ENCODE results near the gene COG5.
"Not testable (repeated sequence)": the region's sequence is repeated elsewhere in the genome, so short reads cannot be mapped to it uniquely, and the experiment has no call there.

The COG5 gene

GRCh38 chr7:107172276-107173032 is 391.3 kb downstream of the COG5 start:
- DNase-seq: no peak

DNA sequence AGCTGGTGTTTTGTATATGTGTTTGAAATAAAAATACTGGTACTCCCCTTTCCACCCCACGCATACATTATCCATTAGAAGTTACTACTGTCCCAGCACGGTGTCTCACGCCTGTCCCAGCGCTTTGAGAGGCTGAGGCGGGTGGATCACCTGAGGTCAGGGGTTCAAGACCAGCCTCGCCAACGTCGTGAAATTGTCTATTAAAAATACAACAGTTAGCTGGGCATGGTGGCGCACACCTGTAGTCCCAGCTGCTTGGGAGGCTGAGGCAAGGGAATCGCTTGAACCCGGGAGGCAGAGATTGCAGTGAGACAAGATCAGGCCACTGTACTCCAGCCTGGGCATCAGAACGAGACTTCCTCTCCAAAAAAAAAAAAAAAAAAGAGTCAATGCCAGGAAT is 392.2 kb downstream of the COG5 start:
- DNase-seq: no peak

GRCh38 chr7:107170051-107170915 is 393.4 kb downstream of the COG5 start:
- no peak for DNase-seq

DNA sequence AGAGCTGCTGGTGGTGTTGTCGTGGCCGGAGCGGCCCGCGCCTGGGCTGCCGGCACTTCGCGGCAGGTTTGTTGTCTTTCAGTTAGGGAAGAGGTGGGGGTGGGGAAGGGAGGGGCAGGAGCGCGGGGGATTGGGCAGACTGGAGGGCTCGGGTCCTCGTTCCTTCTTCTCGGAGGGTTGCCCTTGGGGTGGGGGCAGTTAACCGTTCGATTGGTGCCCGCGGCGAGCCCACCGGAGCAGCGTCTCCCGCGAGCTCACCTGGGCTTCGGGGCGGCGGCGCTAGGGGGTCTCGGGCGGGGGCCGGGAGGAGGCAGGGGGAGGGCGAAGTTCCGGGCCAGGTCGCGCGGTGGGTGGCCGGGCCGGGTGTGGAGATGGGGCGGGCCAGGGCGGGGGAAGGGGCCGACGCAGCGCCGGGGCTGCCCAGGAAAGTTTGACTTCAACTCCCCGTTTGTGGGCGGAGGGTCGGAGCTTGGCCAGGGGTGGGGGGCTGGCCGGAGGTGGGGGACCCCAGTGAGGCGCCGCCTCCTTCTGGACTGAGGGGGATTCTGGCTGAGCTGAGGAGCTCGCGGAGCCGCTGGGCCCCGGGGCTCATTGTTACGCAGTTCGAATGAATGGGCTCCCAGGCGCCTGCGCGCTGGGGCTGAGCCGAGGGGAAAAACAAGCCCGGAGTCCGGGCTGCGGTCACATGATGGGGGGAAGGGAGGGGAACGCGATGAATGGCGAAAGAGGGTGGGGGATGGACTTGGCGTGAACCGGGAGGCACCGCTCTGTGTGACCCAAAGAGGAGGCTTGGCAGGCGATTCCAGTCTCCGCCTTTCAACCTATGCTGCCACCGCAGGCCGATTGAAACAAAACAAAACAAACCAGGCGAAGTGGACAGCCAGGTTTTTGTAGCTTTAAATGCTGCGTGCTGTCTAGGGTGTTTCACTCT is 394.3 kb downstream of the COG5 start:
- peak; percentile 88 to 89 for DNase-seq

GRCh38 chr7:107168233-107169119 is 395.2 kb downstream of the COG5 start, which contains the start of gene HBP1:
Gene HBP1, plus strand, starts transcription at chr7:107169003. Its CDS starts 10,891 bp downstream, at chr7:107179894.
- DNase-seq: peak; percentile 98 to 99

- peak; percentile 71 to 85 for DNase-seq
Observed at GRCh38 chr7:107167483-107168232, 396.1 kb downstream of the COG5 start.

DNA sequence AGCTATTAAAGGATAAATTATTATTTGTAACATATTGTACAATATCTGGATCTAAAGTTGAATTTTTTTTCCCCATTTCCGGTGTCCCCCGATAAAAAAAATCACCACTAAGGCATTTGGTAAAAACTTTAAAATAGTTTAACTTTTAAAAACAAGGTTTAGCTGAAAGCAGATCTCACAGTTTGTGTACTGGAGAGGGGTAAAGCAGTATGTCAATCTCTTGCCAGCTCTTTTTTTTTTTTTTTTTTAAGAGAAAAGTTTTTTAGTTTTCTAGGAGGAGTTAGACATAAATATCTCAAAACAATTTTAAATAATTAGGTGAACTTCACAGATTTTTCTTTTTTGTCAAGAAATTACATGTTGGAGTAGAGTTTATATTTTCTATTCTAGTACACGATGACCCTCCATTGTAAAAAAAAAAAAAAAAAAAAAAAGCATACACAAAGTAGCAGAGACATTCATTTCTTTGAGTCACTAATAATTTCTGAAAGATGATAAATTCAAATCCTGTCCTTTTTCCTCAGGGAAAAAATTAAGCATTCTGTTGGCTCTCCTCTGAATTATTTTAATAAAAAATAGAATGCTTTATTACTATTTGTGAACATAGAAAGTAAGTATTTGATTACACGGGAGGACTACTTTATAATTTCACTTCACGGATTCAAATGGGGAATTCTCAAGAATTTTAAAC is 396.8 kb downstream of the COG5 start:
- DNase-seq: no peak

DNA sequence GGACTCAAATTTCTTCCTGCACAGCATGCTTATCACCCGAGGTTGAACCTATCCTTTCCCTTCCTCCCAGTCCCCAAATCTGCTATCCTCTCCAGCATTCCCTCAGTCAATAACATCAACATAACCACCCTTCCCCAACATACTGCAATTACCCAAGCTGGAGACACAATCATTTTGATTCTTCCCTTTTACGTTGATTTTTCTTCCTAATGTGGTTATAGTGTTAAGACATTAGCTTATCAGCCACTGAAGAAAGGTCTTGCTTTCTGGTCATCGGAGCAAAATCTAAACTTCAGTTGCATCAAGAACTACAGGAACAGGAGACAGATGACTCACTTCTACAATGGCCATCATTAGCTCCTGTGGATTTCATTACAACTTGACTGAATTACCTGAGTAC is 398.4 kb downstream of the COG5 start:
- DNase-seq: no peak

GRCh38 chr7:107164092-107164491 is 399.6 kb downstream of the COG5 start:
- no peak for DNase-seq

DNA sequence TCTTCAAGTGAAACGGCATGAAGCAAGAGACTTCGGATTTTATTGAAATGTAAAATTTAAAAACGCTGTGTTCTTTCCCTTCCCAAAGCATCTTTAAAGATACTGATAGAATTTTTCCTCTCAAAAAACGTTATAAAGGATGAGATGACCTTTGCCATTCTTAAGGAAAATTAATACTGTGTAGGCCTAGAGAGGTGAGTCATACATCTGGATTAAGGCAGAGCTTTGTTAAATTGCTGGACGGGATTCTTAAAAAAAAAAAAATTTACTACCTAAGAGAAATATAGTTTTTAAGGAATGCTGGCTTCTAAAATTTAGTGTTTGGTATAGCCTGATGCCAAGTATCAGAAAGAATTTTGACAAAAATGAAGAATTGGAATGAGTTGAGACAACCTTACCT is 401.2 kb downstream of the COG5 start:
- no peak for DNase-seq

GRCh38 chr7:107161415-107161814 is 402.3 kb downstream of the COG5 start:
- DNase-seq: no peak

DNA sequence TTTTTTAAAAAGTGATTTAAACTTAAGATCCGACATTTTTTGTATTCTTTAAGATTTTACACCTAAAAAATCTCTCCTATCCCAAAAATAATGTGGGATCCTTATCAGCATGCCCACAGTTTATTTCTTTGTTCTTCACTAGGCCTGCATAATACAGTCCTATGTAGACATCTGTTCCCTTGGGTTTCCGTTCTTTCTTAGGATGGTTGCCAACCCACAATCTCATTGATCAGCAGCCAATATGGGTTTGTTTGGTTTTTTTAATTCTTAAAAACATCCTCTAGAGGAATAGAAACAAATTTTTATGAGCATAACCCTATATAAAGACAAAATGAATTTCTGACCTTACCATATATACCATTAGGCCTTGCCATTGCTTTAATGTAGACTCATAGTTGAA is 403.3 kb downstream of the COG5 start:
- DNase-seq: no peak

DNA sequence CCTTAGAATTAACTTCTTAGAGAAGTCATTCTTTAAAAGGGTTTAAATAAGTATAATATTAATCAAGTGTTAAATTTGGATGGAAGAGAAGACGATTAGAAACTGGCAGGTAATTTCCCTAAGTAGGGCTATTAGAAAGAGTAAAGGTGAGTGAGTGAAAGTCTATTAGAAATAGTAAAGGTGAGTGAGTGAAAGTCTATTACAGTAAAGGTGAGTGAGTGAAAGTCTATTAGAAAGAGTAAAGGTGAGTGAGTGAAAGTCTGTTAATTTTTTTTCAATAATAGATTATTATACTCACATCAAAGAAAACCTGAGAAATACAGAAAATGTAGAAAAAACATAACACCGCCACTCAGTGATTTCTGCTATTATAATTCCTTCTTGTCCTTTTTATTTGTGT is 405.7 kb downstream of the COG5 start:
- no peak for DNase-seq

DNA sequence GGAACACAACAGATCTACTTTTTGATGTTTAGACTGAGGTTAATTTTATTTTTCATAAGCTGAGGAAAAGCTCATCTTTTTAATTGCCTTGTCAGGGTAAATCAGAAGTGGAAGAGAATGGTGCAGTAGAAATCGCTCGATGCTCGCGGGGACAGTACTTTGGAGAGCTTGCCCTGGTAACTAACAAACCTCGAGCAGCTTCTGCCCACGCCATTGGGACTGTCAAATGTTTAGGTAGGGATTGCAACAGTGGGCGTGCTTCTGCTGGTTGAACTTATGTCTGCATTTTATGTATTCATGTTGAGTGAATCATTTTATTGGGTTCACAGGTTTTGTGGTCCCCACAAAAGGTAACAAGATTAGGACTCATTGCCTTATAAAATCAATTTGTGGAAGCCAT is 406.6 kb downstream of the COG5 start:
- DNase-seq: no peak

- DNase-seq: not testable (repeated sequence)
Observed at GRCh38 chr7:107155726-107156125, 408.0 kb downstream of the COG5 start.

- DNase-seq: no peak
Observed at GRCh38 chr7:107154826-107155225, 408.9 kb downstream of the COG5 start.

DNA sequence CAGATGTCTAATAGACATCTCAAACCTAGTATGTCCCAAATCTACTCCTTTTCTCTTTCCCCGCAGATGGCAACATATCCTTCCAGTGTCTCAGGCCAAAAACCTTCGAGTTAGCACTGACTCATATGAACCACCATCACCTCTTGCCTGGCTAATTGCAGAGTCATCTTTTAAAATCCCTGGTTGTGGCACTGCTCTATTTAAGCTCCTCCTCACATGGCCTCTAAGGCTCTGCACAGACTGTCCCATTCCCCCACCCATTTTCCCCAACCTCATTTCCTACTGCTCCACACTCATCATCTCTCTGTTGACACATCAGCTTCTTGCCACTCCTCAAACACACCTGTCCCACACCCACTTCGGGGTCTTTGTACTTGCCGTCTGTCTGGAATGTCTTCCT is 411.7 kb downstream of the COG5 start:
- DNase-seq: no peak

All from AML-193 (cell line).